Measurements from ENCODE around the gene TCF12.
"Not testable (repeated sequence)": the region's sequence is repeated elsewhere in the genome, so short reads cannot be mapped to it uniquely, and the experiment has no call there.

TCF12 gene

DNA sequence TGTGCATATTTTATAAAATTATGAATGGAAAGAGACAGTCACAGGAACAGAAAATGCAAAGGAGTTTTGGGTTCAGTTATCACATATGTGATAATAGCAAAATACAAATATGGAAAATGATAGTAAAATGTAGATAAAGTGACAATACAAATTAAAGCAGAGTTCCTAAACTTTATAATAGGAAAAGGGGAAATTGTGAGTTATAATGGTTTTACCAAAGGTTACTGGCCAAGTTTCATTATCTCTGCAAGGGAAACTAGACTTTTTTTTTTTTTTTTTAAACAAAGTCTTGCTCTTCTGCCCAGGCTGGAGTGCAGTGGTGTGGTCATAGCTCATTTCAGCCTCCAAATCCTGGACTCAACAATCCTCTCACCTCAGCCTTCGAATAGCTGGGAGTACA lies 229.2 kb downstream of the TCF12 start:
- TF ChIP-seq CTCF (IDR thresholded peaks at IDR 0.05; ENCODE audit: control insufficient read depth, extremely low read depth, insufficient read depth), result no peak
- H3K4me3 ChIP-seq (ENCODE audit: low read depth, low read length), result no peak overlapping the region
- DNase-seq (ENCODE audit: low read depth), result no peak

DNA sequence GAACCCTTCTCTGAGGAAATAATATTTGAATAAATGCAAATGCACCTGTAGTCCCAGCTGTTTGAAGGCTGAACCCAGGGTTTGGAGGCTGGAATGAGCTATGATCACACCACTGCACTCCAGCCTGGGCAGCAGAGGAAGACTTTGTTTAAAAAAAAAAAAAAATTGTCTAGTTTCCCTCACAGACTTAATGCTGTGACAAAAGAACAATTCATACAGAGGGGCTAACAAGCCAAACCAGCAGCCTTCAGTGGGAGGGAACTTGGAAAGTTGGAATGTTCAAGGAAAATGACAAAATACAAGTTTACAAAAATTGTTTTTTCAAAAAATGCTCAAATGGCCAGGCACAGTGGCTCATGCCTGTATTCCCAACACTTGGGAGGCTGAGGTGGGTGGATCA lies 229.8 kb downstream of the TCF12 start:
- no peak overlapping the region for H3K4me3 ChIP-seq (ENCODE audit: low read depth, low read length)
- no peak for TF ChIP-seq CTCF (IDR thresholded peaks at IDR 0.05; ENCODE audit: control insufficient read depth, extremely low read depth, insufficient read depth)
- no peak for DNase-seq (ENCODE audit: low read depth)

DNA sequence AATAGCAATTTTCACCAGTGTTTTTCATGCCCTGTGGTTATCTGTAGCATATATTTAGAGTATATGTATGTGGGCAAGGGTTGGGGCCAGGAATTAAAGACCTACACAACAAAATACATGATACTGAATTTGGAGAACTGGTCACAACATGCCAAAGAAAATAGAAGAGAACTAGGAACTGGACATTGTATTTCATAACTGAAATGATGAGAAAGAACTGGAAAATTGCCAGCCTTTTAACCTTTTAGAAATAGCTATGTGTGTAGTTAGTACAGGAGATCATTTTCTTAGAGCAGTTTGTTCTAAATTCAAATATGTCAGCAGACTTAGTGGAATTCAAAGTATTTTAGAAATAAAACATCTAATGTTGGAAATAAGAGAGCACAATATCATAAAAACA lies 230.8 kb downstream of the TCF12 start:
- no peak overlapping the region for H3K4me3 ChIP-seq (ENCODE audit: low read depth, low read length)
- peak; percentile 28 for DNase-seq (ENCODE audit: low read depth)
- TF ChIP-seq CTCF (IDR thresholded peaks at IDR 0.05; ENCODE audit: control insufficient read depth, extremely low read depth, insufficient read depth), result no peak

- DNase-seq (ENCODE audit: low read depth), result no peak
- no peak for TF ChIP-seq CTCF (IDR thresholded peaks at IDR 0.05; ENCODE audit: control insufficient read depth, extremely low read depth, insufficient read depth)
- H3K4me3 ChIP-seq (ENCODE audit: low read depth, low read length), result no peak overlapping the region
Measured at GRCh38 chr15:57150066-57150865, 231.8 kb downstream of the TCF12 start.

DNA sequence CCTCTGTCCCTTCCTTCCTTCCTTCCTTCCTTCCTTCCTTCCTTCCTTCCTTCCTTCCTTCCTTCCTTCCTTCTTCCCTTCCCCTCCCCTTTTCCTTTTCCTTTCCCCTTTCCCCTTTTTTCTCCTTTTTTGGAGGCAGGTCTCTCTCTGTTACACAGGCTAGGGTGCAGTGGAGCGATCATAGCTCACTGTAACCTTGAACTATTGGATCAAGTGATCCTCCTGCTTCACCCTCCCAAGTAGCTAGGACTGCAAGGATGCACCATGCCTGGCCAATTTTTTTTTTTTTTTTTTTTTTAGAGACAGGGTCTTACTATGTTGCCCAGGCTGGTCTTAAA lies 232.4 kb downstream of the TCF12 start:
- H3K4me3 ChIP-seq (ENCODE audit: low read depth, low read length); DNase-seq (ENCODE audit: low read depth): not testable (repeated sequence)

GRCh38 chr15:57152133-57152532 lies 233.7 kb downstream of the TCF12 start:
- H3K4me3 ChIP-seq (ENCODE audit: low read depth, low read length), result no peak overlapping the region
- no peak for DNase-seq (ENCODE audit: low read depth)
- TF ChIP-seq CTCF (IDR thresholded peaks at IDR 0.05; ENCODE audit: control insufficient read depth, extremely low read depth, insufficient read depth), result no peak

- peak; percentile 63 for DNase-seq (ENCODE audit: low read depth)
Measured at GRCh38 chr15:57152666-57153539, 234.5 kb downstream of the TCF12 start.

More at GRCh38 chr15:57152666-57153539, 234.5 kb downstream of the TCF12 start:
- H3K4me3 ChIP-seq (ENCODE audit: low read depth, low read length), result no peak overlapping the region
- TF ChIP-seq CTCF (IDR thresholded peaks at IDR 0.05; ENCODE audit: control insufficient read depth, extremely low read depth, insufficient read depth), result no peak
